Activated CD8-positive, alpha-beta memory T cell treated with anti-CD3 and anti-CD28 coated beads, Interleukin-2, amount 50 U/mL, for 4 hours (primary cell): ENCODE data around the gene SLC2A4RG.

Experiments
- DNase-seq: peaks from one replicate; pipeline ENCODE4 v3.0.0-alpha.2; 2020

SLC2A4RG gene, protein sequence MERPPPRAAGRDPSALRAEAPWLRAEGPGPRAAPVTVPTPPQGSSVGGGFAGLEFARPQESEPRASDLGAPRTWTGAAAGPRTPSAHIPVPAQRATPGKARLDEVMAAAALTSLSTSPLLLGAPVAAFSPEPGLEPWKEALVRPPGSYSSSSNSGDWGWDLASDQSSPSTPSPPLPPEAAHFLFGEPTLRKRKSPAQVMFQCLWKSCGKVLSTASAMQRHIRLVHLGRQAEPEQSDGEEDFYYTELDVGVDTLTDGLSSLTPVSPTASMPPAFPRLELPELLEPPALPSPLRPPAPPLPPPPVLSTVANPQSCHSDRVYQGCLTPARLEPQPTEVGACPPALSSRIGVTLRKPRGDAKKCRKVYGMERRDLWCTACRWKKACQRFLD

DNA sequence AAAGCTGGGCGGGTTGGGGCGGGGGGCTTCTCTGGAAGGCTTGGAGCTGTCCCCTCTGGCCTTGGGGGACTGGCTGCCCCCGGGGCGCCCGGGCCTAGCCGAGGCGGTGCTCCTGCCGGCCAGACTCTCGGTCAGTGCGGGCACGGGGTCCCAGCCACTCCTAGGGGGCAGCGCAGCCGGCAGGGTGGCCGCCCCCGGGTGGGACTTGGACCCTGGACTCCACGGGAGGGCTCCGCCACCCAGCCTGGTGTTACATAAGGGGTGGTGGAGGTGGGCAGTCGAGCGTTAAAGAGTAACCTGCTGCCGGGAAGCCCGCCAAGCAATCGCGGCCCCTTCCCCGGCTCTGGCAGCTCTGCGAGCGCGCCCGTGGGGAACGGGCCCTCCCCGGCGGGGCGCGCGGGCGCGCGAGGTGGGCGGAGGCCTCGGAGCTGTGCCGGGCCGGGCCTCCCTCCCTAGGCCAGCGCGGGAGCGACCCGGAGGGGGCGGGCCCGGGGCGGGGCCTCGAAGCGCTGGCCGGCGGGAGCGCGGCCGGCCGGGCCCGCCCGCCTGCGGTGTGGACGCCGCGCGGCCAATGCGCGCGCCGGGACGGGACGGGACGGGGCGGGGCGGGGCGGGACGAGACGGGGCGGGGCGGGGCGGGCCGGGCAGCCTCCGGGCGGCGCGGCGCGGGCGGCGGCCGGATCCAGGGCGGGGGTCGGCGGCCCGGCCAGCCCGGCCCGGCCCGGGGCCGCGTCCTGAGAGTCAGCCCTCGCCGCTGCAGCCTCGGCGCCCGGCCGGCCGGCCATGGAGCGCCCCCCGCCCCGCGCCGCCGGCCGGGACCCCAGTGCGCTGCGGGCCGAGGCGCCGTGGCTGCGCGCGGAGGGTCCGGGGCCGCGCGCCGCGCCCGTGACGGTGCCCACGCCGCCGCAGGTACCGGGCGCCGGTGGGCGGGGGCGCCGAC, at the start of gene SLC2A4RG:
Gene SLC2A4RG (plus strand): TSS at position 647 of the 940 bp plus-strand sequence. CDS start 137 bp downstream, at position 784.
- DNase-seq: peak; percentile 66

DNA sequence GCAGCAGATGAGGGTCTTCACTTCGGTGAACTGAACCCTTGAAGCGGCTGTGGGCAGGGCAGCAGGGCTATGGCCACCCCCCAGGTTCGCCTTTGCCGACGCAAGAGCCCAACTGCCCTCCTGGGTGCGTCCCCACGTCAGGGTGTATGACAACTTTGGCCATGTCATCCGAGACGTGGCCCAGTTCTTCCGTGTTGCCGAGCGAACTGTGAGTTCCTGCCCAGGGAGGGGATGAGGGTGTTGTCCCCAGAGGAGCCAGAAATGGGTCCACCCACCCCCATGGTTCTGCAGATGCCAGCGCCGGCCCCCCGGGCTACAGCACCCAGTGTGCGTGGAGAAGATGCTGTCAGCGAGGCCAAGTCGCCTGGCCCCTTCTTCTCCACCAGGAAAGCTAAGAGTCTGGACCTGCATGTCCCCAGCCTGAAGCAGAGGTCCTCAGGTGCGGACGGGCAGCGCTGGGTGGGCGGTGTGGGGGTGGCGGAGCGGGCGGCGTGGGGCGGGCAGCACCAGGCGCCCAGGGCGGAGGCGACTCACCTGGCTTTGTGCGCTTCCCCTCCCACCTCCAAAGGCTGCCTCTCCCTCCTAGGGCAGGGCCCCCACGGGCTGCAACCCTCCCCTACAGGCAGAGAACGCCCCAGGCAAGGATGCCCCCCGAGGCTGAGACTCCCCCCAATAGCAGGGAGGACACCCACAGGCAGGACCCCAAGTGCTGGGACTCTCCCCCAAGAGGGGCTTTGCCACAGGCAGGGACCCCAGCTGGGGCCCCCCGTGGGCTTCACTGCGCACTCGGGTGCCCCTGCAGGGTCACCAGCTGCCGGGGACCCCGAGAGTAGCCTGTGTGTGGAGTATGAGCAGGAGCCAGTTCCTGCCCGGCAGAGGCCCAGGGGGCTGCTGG, 49.3 kb upstream of the SLC2A4RG start:
- no peak for DNase-seq

DNA sequence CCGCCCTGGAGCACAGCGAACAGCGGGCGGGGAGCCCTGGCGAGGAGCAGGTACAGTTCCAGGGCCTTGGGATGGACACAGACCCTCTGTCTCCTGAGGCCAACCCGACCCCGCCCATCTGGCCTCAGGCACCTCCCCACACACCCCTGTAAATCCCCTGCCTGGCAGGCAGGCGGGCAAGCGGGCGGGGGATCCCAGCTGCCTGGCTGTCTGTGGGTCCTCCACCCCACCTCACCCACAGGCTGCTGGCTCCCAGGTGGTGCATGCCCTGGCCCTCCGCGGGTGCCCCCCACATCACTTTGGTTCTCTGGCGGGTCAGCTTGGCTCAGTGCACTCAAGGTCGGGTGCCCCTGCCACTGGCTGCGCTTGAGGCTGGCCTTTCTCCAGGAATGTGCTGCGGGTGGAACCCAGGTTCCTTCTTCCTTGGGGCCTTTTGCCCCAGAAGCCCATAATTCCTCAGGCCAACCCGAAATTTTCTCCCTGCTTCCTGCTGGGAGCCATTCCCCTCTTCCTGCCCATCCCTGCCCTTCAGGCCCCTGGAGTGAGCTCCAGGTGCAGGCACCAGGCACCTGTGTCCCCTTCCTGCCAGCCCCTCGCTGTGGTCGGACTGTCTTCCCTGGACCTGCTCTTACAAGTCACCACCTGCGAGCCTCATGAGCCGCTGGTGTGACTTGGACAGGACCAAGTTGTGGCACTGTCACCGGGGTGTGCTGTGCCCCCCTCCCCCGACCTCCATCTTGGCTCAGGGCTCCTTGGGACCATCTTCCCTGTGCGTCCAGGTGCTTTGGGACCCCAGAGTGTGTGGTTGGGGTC, 48.5 kb upstream of the SLC2A4RG start:
- DNase-seq: no peak

DNA sequence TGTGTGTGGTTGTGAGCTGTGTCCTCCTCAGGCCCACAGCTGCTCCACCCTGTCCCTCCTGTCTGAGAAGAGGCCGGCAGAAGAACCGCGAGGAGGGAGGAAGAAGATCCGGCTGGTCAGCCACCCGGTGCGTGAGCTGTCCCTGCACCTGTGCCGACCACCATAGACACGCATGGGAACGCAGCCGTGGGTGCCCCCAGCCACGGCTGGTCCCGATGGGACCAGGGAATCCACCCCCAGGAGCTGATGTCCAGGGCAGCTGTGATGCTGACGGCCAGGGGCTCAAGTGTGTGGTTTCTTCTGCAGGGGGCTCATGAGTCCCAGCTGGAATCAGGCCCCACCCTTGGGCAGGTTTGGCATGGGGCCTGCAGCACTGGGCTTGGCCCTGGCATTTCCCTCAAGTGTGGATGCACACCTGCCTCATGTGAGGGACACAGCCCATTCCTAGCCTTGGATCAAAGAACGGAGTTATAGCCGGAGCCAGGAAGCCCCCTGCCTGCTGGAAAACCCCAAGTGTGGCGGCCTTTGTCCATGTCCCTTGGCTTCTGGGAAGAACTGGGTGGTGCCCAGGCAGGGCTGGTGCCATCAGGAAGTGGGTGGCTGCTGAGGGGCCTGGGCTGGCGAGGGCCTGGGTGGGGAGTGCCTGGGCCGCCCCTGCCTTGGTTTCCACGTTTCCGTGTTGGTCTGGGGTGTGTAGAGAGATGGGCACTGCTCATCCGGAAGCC, 47.7 kb upstream of the SLC2A4RG start:
- DNase-seq: no peak

DNA sequence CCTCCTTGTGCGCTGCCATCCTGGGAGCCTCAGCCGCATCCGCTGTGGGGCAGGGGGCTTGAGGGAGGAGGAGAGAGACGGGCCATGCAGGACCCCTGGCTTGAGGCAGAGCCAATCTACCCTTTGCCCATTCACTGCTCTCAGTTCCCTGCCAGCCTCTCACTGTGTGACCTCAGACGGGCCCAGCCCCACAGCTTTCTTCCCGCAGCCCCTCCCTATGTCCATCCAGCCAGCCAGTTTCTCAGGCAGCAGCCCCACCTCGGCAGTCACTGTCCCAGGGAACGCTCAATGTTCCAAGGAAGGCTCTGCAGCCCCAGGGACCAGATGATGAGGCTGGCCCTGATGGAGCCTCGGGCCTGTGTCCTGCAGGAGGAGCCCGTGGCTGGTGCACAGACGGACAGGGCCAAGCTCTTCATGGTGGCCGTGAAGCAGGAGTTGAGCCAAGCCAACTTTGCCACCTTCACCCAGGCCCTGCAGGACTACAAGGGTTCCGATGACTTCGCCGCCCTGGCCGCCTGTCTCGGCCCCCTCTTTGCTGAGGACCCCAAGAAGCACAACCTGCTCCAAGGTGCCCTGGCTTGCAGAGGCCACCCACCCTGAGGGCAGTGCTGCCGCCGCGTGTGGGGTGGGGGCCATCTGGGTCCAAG, 47.0 kb upstream of the SLC2A4RG start:
- DNase-seq: no peak

DNA sequence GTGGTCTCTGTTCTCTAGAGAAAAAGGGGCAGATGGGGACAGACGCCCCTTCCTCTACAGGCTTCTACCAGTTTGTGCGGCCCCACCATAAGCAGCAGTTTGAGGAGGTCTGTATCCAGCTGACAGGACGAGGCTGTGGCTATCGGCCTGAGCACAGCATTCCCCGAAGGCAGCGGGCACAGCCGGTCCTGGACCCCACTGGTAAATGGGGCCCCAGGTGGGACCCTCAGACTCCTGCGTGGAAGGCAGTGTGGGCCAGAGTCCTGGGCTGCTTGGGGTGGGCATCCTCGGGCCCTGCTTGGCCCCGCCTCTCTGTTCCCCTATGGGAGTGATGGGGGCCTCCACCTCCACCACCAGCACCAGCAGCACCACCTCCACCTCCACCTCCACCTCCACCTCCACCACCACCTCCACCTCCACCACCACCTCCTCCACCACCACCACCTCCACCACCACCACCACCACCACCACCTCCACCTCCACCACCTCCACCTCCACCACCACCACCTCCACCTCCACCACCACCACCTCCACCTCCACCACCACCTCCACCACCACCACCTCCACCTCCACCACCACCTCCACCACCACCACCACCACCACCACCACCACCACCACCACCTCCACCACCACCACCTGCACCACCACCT, 46.4 kb upstream of the SLC2A4RG start:
- DNase-seq: no peak

DNA sequence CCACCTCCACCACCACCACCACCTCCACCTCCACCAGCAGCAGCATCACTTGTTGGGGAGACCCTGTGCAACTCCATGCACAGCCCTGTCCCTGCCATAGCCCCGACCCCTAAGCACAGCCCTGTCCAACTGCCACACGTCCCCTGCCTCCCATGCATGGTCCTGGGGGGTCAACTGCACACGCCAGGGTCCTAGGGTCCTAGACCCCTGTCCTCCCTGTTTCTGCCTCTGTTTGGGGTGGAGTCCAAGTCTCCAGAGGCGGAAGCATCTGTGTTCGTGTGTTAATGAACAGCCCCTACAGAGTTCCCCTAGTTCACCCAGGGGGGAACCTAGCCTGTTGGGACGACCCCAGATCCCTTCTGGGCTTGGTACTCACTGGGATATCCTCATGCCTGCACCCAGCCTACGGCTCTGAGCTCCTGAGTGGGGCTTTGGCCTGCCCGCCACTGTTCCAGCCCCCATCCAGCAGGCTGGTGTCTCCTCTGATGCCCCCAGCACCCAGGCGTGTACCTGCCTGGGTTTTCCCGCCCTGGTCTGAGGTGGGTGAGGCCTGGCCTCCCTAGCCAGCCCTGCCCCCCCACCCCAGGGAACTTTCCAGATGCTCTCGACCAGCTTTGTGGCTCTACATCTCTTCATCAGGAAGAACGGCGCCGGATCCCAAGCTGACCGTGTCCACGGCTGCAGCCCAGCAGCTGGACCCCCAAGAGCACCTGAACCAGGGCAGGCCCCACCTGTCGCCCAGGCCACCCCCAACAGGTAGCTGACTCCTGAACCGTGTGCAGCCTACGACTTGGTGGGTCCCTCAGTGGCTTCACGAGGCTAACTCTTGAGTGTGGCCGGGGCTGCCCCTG, 45.6 kb upstream of the SLC2A4RG start:
- DNase-seq: no peak

DNA sequence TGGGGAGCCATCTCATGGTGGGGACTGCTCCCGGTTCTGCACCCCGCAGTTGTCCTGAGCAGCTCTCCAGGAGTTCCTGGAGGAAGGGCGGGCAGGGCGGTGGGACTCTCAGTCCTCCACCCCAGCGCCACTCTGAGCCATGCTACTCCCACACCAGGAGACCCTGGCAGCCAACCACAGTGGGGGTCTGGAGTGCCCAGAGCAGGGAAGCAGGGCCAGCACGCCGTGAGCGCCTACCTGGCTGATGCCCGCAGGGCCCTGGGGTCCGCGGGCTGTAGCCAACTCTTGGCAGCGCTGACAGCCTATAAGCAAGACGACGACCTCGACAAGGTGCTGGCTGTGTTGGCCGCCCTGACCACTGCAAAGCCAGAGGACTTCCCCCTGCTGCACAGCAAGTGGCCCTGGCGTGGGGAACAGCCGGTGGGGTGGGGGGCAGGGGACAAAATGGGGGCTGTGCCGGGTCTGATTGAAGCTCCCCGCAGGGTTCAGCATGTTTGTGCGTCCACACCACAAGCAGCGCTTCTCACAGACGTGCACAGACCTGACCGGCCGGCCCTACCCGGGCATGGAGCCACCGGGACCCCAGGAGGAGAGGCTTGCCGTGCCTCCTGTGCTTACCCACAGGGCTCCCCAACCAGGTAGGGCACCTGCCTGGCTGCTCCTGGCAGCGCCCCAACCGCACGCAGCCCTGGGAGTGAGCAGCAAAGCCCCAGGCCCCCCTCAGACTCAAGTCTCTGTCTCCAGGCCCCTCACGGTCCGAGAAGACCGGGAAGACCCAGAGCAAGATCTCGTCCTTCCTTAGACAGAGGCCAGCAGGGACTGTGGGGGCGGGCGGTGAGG, 44.8 kb upstream of the SLC2A4RG start:
- DNase-seq: no peak

DNA sequence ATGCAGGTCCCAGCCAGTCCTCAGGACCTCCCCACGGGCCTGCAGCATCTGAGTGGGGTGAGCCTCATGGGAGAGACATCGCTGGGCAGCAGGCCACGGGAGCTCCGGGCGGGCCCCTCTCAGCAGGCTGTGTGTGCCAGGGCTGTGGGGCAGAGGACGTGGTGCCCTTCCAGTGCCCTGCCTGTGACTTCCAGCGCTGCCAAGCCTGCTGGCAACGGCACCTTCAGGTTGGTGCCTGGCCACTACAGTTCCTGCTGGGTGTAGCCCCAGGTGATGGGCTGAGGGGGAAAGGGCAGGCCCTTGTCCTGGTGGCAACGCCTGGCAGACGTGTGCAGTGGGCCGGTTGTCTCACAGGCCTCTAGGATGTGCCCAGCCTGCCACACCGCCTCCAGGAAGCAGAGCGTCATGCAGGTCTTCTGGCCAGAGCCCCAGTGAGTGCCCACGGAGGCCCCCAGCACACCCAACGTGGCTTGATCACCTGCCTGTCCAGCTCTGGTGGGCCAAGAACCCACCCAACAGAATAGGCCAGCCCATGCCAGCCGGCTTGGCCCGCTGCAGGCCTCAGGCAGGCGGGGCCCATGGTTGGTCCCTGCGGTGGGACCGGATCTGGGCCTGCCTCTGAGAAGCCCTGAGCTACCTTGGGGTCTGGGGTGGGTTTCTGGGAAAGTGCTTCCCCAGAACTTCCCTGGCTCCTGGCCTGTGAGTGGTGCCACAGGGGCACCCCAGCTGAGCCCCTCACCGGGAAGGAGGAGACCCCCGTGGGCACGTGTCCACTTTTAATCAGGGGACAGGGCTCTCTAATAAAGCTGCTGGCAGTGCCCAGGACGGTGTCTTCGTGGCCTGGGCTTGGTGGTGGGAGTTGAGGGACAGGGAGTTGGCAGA, 43.9 kb upstream of the SLC2A4RG start:
- DNase-seq: no peak

DNA sequence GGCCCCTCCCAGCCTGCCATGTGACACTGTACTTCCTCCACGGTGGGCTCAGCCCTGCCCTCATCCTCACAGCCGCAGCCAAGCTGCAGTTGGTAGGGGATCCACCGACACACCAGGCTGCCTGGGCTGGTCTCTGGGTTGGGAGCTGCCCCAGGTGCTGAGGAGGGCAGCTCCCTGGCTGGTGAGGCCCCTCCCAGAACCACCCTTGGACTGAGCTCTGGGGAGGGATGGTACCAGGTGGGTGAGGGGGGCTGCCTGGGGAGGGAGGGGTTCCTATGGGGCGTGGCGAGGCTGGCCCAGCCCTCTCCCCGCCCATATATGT, 43.3 kb upstream of the SLC2A4RG start:
- DNase-seq: no peak

DNA sequence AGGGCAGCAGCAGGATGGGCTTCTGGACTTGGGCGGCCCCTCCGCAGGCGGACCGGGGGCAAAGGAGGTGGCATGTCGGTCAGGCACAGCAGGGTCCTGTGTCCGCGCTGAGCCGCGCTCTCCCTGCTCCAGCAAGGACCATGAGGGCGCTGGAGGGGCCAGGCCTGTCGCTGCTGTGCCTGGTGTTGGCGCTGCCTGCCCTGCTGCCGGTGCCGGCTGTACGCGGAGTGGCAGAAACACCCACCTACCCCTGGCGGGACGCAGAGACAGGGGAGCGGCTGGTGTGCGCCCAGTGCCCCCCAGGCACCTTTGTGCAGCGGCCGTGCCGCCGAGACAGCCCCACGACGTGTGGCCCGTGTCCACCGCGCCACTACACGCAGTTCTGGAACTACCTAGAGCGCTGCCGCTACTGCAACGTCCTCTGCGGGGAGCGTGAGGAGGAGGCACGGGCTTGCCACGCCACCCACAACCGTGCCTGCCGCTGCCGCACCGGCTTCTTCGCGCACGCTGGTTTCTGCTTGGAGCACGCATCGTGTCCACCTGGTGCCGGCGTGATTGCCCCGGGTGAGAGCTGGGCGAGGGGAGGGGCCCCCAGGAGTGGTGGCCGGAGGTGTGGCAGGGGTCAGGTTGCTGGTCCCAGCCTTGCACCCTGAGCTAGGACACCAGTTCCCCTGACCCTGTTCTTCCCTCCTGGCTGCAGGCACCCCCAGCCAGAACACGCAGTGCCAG, 42.8 kb upstream of the SLC2A4RG start, which contains the start of gene TNFRSF6B:
Gene TNFRSF6B (plus strand): TSS at position 25 of the 729 bp plus-strand sequence. CDS start 116 bp downstream, at position 141.
- no peak for DNase-seq

DNA sequence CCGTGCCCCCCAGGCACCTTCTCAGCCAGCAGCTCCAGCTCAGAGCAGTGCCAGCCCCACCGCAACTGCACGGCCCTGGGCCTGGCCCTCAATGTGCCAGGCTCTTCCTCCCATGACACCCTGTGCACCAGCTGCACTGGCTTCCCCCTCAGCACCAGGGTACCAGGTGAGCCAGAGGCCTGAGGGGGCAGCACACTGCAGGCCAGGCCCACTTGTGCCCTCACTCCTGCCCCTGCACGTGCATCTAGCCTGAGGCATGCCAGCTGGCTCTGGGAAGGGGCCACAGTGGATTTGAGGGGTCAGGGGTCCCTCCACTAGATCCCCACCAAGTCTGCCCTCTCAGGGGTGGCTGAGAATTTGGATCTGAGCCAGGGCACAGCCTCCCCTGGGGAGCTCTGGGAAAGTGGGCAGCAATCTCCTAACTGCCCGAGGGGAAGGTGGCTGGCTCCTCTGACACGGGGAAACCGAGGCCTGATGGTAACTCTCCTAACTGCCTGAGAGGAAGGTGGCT, 42.2 kb upstream of the SLC2A4RG start:
- no peak for DNase-seq

DNA sequence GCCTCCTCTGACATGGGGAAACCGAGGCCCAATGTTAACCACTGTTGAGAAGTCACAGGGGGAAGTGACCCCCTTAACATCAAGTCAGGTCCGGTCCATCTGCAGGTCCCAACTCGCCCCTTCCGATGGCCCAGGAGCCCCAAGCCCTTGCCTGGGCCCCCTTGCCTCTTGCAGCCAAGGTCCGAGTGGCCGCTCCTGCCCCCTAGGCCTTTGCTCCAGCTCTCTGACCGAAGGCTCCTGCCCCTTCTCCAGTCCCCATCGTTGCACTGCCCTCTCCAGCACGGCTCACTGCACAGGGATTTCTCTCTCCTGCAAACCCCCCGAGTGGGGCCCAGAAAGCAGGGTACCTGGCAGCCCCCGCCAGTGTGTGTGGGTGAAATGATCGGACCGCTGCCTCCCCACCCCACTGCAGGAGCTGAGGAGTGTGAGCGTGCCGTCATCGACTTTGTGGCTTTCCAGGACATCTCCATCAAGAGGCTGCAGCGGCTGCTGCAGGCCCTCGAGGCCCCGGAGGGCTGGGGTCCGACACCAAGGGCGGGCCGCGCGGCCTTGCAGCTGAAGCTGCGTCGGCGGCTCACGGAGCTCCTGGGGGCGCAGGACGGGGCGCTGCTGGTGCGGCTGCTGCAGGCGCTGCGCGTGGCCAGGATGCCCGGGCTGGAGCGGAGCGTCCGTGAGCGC, 41.6 kb upstream of the SLC2A4RG start:
- DNase-seq: no peak

DNA sequence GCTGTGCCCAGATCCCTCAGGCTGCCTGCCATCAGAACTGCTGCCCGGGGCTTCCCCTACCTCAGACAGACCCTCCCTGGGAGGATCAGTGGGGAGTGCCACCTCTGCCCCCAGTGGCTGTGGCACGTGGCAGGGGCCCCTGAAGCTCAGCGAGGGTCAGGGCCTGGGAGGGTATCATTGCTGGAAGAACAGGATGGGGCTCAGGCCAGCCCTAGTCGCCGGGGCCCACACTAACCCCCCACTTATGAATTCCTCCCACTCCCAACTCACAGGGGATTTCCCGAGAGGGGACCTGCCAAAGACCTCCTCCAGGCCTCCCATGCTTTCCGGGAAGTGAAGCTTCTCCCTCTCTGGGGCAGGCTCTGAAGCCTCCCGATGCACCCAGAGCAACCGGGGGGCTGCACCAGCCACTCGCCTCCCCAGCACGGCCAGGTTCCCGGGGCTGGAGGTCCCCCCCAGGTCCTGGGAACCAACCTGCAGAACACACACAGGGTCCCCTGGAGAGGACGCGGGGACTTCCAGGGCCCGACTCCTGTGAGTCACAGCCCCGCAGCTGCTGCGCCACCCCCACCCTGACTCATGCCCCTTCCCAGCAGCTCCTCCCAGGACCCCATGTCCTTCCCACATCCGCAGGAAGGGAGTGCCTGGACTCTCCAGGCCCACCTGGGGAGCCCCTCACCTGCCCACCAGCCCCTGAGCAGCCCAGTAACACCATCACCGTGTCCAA, 40.7 kb upstream of the SLC2A4RG start:
- no peak for DNase-seq
